Activated CD8-positive, alpha-beta memory T cell treated with anti-CD3 and anti-CD28 coated beads for 4 hours (primary cell): ENCODE results near the gene HOXC12.

Source experiments
- DNase-seq, 2 donors: peaks; one replicate each; pipeline ENCODE4 v3.0.0-alpha.2; 2020; ENCODE audit warnings: low read depth in 2 of 2

HOXC12 gene

GRCh38 chr12:53972152-53972702 lies 17.5 kb downstream of the HOXC12 start:
- DNase-seq = no peak

- DNase-seq = no peak
These were observed 18.1 kb downstream of the HOXC12 start, which contains the start of gene HOXC11 for GRCh38 chr12:53972722-53973235. Gene HOXC11, plus strand, starts transcription at chr12:53973126. Its CDS starts 116 bp downstream, at chr12:53973242.

DNA sequence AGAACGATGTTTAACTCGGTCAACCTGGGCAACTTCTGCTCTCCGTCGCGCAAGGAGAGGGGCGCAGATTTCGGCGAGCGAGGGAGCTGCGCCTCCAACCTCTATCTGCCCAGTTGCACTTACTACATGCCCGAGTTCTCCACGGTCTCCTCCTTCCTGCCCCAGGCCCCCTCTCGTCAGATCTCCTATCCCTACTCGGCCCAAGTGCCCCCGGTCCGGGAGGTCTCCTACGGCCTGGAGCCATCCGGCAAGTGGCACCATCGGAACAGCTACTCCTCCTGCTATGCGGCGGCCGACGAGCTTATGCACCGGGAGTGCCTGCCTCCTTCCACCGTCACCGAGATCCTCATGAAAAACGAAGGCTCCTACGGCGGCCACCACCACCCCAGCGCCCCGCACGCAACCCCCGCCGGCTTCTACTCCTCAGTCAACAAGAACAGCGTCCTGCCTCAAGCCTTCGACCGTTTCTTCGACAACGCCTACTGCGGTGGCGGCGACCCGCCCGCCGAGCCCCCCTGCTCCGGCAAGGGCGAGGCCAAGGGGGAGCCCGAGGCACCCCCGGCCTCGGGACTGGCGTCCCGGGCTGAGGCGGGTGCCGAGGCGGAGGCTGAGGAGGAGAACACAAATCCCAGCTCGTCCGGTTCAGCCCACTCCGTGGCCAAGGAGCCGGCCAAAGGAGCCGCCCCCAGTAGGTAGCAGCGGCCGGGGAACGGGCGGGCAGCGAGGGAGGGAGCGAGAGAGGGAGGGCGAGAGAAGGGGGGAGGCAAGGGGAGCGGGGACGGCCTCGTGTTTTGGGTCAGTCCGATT lies 18.7 kb downstream of the HOXC12 start:
- DNase-seq = no peak

DNA sequence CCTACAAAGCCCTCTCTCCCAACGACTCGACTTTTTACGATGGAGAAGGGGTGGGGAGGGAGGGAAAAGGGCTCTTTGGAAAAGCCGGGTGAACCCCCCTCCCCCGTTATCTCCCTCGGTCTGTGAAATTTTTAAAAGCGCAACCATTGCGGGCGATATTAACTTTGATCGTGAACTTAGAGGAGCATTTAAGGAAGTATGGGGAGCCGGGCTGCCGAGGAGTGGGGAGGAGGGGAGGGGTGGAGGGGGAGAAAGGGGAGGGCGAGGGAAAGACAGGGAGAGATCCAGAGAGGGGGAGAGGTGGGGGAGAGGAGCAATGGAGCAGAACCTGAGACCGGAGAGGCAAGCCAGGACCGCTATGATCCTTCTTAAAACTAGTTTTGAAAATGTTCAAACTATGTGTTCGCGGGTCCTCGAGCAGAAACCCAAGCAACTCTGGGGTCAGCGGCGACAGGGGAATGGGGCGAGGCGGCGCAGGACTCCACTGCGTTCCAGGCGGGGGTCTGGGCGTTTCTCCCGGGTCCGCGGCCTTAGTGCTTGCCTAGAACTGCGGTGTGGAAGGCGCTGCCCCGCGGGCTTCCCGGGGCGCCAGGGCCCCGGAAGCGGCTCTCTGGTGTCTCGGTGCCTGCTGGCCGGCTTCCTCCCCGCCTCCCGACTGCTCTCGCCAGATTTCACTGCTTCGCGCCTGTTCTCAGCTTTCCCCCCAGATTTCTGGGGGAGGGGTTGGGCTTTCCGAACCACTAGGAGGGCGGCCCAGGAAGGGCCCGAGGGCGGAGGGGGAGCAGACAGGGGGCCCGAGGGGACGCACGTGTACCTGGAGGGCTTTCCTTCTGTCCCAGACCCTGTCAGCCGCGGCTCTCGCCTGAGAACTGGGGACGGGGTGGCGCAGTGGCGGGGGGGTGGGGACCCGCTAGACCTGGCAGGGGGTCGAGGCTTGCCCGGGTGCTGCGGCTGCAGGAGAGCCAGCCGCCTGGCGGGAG lies 19.7 kb downstream of the HOXC12 start, which contains the start of gene HOTAIR:
HOTAIR (minus strand) TSS at position 871 of the 980 bp plus-strand sequence.
- no peak for DNase-seq

DNA sequence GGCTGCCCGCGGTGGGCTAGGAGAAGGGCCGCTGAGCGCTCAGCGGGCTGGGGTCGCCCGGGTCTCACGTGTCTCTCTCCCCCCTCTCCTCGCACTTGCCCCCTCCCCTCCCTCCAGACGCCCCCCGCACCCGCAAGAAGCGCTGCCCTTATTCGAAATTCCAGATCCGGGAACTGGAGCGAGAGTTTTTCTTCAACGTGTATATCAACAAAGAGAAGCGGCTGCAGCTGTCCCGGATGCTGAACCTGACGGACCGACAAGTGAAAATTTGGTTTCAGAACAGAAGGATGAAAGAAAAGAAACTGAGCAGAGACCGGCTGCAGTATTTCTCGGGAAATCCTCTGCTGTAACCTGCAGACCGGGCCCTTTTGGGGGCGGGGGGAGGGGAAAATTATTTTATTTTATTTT lies 20.4 kb downstream of the HOXC12 start:
- no peak for DNase-seq

GRCh38 chr12:53975479-53976152 lies 20.9 kb downstream of the HOXC12 start:
- DNase-seq = no peak

- DNase-seq = no peak
These were observed 21.6 kb downstream of the HOXC12 start for GRCh38 chr12:53976172-53976822.

DNA sequence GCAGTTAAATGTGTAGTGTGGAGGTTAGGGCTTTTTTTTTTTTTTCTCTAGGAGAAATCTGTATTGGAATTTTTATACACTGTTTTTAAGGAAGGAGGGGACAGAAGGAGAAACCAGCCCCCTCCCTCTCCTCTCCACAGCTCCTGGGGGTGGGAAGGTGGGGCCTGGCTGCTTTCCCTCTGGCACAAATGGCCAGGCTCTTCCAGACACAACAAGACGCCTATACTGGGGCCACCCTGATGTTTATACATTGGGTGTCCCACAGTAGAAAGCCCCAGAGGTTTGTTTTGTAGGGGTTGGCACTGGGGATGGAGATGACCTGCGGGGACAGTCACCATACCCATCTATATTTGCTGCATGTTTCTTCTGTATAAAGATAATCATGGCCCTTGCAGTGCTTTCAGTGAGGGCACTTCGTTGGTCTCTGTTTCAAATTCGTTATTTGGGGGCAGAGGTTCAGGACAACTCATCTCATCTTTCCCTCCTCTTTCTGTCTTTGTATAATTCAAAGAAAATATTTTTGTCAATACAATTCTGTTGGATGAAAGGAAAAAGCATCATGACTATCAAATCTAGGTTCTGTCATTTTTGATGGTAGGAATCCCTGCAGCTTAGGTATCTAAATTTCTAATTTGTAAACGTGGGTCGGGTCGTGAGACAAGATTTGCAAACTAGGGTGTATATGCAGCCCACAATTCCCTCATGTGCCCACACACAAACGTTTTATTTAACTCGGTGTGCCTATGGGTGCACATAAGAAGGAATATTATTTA lies 22.3 kb downstream of the HOXC12 start:
- no peak for DNase-seq

DNA sequence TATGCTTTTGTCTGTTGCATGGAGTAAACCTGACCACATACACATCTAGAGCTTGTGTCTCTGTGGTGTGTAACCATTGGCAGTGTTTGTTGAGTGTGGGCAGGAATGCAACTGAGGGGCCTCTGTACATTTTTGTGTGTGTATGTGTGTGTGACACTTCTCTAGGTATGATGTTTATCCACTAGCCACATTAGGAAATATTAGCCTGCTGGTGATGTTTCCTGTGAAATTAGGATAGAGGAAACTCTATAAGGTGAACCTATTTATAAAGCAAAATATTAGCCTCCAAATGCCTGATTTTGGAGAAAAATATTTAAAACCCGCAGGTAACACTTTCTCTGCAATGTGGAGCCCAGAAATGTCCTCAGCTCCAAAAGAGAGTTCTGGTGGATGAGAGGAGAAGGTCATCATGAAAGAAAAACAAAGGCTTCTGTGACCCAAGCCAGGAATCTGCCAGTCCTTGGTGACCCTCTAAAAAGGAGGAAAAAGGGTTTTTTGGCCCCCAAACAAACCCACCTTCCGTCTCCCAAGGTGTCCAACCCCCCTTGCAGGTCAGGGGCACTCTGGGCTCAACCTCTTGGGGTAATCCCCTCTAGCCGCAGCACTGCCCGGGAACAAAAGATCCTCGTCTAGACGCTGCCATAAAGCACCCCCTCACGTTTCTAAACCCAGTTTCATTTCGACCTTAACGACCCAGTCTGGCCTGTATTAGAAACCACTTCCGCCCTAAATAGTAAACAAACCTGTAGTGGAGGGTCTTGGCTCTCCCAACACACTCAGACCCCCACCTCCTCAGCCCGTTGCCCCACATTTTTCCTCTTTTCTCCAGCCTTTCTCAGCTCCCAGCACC lies 23.1 kb downstream of the HOXC12 start:
- DNase-seq = no peak

GRCh38 chr12:53978477-53979356 lies 24.0 kb downstream of the HOXC12 start:
- no peak for DNase-seq

- no peak for DNase-seq
These were observed 25.6 kb downstream of the HOXC12 start for GRCh38 chr12:53980104-53980801.

GRCh38 chr12:53980802-53981496 lies 26.2 kb downstream of the HOXC12 start:
- no peak for DNase-seq

- no peak for DNase-seq
These were observed 27.2 kb downstream of the HOXC12 start for GRCh38 chr12:53981634-53982565.

DNA sequence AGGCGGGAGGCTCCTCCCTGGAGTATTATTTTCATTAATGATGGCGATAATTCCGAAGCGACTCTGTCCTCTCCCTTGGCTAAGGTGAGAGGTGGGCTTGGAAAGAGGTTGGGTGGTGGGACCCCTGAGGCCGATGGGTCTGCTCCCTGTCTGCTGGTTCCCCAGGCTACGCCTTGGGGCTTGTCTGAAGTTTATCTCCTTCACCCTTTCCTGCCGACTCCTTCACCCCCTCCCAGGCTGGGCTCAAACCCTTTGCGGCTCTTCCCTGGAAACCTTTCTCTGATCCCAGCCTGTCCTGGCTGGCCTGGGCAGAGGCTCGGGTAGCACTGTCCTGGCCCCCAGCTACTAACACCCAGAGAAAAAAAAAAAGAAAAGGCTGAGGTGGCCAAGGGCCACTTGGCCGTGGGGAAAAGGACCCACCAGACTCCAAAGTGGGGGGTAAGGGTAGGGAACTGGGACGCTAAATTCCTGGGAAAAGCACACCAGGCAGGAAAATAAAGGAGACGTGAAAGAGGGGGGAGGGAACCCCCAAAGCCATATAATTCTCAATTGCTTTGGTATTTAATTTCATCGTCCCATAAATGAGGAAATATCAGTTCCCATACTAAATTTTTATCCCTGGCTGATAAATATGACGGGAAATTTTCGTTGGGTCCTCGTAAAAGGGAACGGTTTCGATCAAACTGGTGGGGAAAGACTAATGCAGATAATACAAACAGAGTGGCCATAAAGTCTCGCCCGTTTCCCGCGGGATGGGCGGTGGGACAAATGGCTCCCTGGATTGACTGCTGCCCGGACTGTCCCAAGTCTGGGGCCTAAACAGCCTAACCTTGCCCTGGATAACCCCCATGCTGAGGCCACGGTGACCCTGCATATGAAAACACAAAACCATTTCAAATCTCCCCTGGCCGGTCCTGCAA lies 28.2 kb downstream of the HOXC12 start:
- DNase-seq = no peak

GRCh38 chr12:53983568-53983949 lies 28.9 kb downstream of the HOXC12 start:
- DNase-seq = no peak
